Hepatocyte (in vitro differentiated cells): ENCODE measurements around the gene TGIF1.

Source experiments
- CTCF ChIP-seq: fragments of 200-600 bp; sonication (generic); IDR thresholded peaks from 2 replicates; pipeline ENCODE4 v1.5.1; 2016; ENCODE audit warnings: antibody characterized with exemption, mild to moderate bottlenecking; ENCODE audit not compliant: poor library complexity
- EZH2 ChIP-seq: fragments of 200-600 bp; sonication (generic); IDR thresholded peaks from 2 replicates; pipeline ENCODE4 v1.6.1; 2016; ENCODE audit warnings: antibody characterized with exemption, mild to moderate bottlenecking, borderline replicate concordance

- no peak for TF ChIP-seq EZH2
- TF ChIP-seq CTCF: peak; percentile 40
Observed at GRCh38 chr18:3441290-3441689, 8.7 kb upstream of the TGIF1 start.
